HepG2 (cell line): ENCODE results near the gene DPH6. TPM values are rescaled to one million over a fixed set of nuclear protein-coding genes. Genes with fewer than 3 reads are reported as not detected.

Experiments used
- ATAC-seq: fragments of 200-7000 bp; cut with Tn5 transposase; 3 replicates; pipeline ENCODE4 v1.9.1; 2020; ENCODE audit warnings: mild to moderate bottlenecking, moderate library complexity
- BruUV-seq: library from RNA; stranded (reverse); fragments of 400-500 nt; replicated peaks from 2 replicates; lab custom pipeline; 2021; lab: Mats Ljungman, UMichigan
- CTCF ChIA-PET: fragments of 300-600 bp; formaldehyde crosslinking; extraction: SDS; loops from one replicate; lab custom pipeline; 2021; ENCODE audit warnings: low total read pairs, inconsistent platforms, low intra/inter-chr PET ratio; lab: Yijun Ruan, JAX
- POLR2A ChIA-PET: fragments of 350-600 bp; sonication (Branson Sonifier 250); formaldehyde crosslinking; loops from one replicate; lab custom pipeline; 2020; ENCODE audit warnings: antibody characterized with exemption, inconsistent platforms; lab: Yijun Ruan, JAX
- DNase-seq: peaks from one replicate; pipeline ENCODE4 v3.0.0-alpha.2; 2015; ENCODE audit warnings: low spot score
- FAIRE-seq: peaks from 3 replicates; lab custom pipeline; 2011; peaks lifted over from hg19 to GRCh38; lab: Jason Lieb, UNC
- H2AFZ ChIP-seq: one replicate; pipeline ENCODE4 v1.6.1; 2011; ENCODE audit warnings: low read length, inconsistent platforms
- H3K27ac ChIP-seq: fragments of 300-600 bp; 3 replicates; pipeline ENCODE4 v1.8.0; 2011; ENCODE audit warnings: mixed run types, mild to moderate bottlenecking, mixed read lengths, low read length, inconsistent platforms; ENCODE audit not compliant: insufficient read depth; ENCODE audit errors: extremely low read length
- H3K27me3 ChIP-seq, 2 experiments: fragments of 200-600 bp in 1 of 2; 2 replicates in 1 of 2; 3 replicates in 1 of 2; pipeline versions ENCODE4 v1.6.0 to v1.8.0; 2011; ENCODE audit warnings: low read length in 2 of 2, mild to moderate bottlenecking in 2 of 2, moderate library complexity in 2 of 2, inconsistent platforms in 1 of 2; ENCODE audit not compliant: insufficient read depth in 2 of 2, control insufficient read depth in 1 of 2
- H3K36me3 ChIP-seq, 2 experiments: fragments of 200-600 bp in 1 of 2; replicated peaks in 1 of 2; 2 replicates in 1 of 2; 3 replicates in 1 of 2; pipeline versions ENCODE4 v1.5.1 to v1.8.0; 2011; ENCODE audit warnings: low read length in 2 of 2, inconsistent platforms in 1 of 2; ENCODE audit not compliant: insufficient read depth in 2 of 2, control insufficient read depth in 1 of 2
- H3K4me1 ChIP-seq: 2 replicates; pipeline ENCODE4 v1.5.1; 2012; ENCODE audit warnings: low read length, inconsistent platforms; ENCODE audit not compliant: insufficient read depth
- H3K4me2 ChIP-seq: 2 replicates; pipeline ENCODE4 v1.6.0; 2011; ENCODE audit warnings: low read depth, low read length, inconsistent platforms
- H3K4me3 ChIP-seq, 3 experiments: fragments of 200-600 bp in 1 of 3; sonication (generic), shearing (Covaris generic) in 1 of 3; replicated peaks in 1 of 3; 2 replicates each; pipeline ENCODE4 v1.5.1; 2011 to 2016; ENCODE audit warnings: low read length in 3 of 3, inconsistent platforms in 2 of 3, low read depth in 2 of 3, mild to moderate bottlenecking in 2 of 3, control low read depth in 1 of 3, mixed read lengths in 1 of 3; ENCODE audit not compliant: insufficient read depth in 1 of 3
- H3K79me2 ChIP-seq: one replicate; pipeline ENCODE4 v1.6.1; 2011; ENCODE audit warnings: low read length, inconsistent platforms; ENCODE audit not compliant: insufficient read depth
- H3K9ac ChIP-seq: 2 replicates; pipeline ENCODE4 v1.6.0; 2011; ENCODE audit warnings: mild to moderate bottlenecking, low read depth, low read length, inconsistent platforms; ENCODE audit not compliant: insufficient read depth
- H3K9me3 ChIP-seq: 2 replicates; pipeline ENCODE4 v1.5.1; 2012; ENCODE audit warnings: mild to moderate bottlenecking, low read length
- H4K20me1 ChIP-seq: 2 replicates; pipeline ENCODE4 v1.6.0; 2011; ENCODE audit warnings: inconsistent platforms, mild to moderate bottlenecking, low read length, moderate library complexity; ENCODE audit not compliant: insufficient read depth
- ATF1 ChIP-seq: IDR thresholded peaks from 2 replicates; pipeline ENCODE4 v1.6.1; 2016; ENCODE audit warnings: mild to moderate bottlenecking, control low read depth
- CCAR2 ChIP-seq: fragments of 200-400 bp; formaldehyde crosslinking; optimal IDR thresholded peaks from 2 replicates; pipeline ENCODE3; 2018; ENCODE audit warnings: low read depth, mild to moderate bottlenecking, low read length, moderate library complexity
- ELK4 ChIP-seq: sonication (generic); formaldehyde crosslinking; IDR thresholded peaks from 2 replicates; pipeline ENCODE4 v1.9.0; 2021; ENCODE audit warnings: missing genetic modification reagents, borderline replicate concordance
- GMEB1 ChIP-seq: sonication (generic); formaldehyde crosslinking; IDR thresholded peaks from 2 replicates; pipeline ENCODE4 v1.5.1; 2020; ENCODE audit warnings: missing genetic modification reagents, mild to moderate bottlenecking, borderline replicate concordance
- MEF2D ChIP-seq: sonication (generic); formaldehyde crosslinking; IDR thresholded peaks from 2 replicates; pipeline ENCODE4 v1.5.1; 2020; ENCODE audit warnings: mild to moderate bottlenecking, missing genetic modification reagents
- MTA3 ChIP-seq: sonication (generic); formaldehyde crosslinking; IDR thresholded peaks from 2 replicates; pipeline ENCODE4 v1.4.0; 2020; ENCODE audit warnings: missing genetic modification reagents
- POLR2G ChIP-seq: fragments of 200-400 bp; formaldehyde crosslinking; IDR thresholded peaks from 2 replicates; pipeline ENCODE4 v1.6.1; 2018; ENCODE audit warnings: mild to moderate bottlenecking, low read depth, low read length, moderate library complexity
- RNF219 ChIP-seq: sonication (generic); formaldehyde crosslinking; IDR thresholded peaks from 2 replicates; pipeline ENCODE4 v1.5.0; 2020; ENCODE audit warnings: mild to moderate bottlenecking, missing genetic modification reagents
- TAF15 ChIP-seq: fragments of 200-400 bp; formaldehyde crosslinking; IDR thresholded peaks from one replicate; pipeline ENCODE4 v1.6.1; 2018; ENCODE audit warnings: mild to moderate bottlenecking, low read depth, low read length; ENCODE audit not compliant: poor library complexity, severe bottlenecking
- ZNF563 ChIP-seq: sonication (generic); formaldehyde crosslinking; IDR thresholded peaks from 2 replicates; pipeline ENCODE4 v1.8.0; 2022; ENCODE audit warnings: mild to moderate bottlenecking, moderate library complexity, missing genetic modification reagents
- ZNF672 ChIP-seq: sonication (generic); formaldehyde crosslinking; IDR thresholded peaks from 2 replicates; pipeline ENCODE4 v1.8.1; 2022; ENCODE audit warnings: missing genetic modification reagents
- ZNF724P ChIP-seq: sonication (generic); formaldehyde crosslinking; IDR thresholded peaks from 2 replicates; pipeline ENCODE4 v1.8.0; 2022; ENCODE audit warnings: missing genetic modification reagents, borderline replicate concordance
- ZUFSP ChIP-seq: sonication (generic); formaldehyde crosslinking; IDR thresholded peaks from 2 replicates; pipeline ENCODE4 v1.9.0; 2021; ENCODE audit warnings: missing genetic modification reagents, mild to moderate bottlenecking, borderline replicate concordance
- WGBS: methylation state at CpG from one replicate; pipeline ENCODE4 v1.1.6; 2017; ENCODE audit warnings: low lambda C conversion rate; 5-methylcytosine and 5-hydroxymethylcytosine counted together
- in situ Hi-C: cut with HindIII; loops from 2 replicates; pipeline ENCODE4 v1.10.0; 2017; ENCODE audit warnings: low pct_unique_long_range_greater_than_20kb; ENCODE audit not compliant: extremely low pct_ligation_motif_present
- intact Hi-C: fragments of 100-400 bp; cut with micrococcal nuclease; formaldehyde crosslinking; loops from one replicate; pipeline ENCODE4 v1.10.0; 2022; ENCODE audit not compliant: unreplicated experiment
- polyA plus RNA-seq, 8 experiments: library from polyadenylated mRNA; depleted of rRNA in 3 of 8; stranded (reverse) in 7 of 8; unstranded in 1 of 8; fragments of >200 nt; fragmentation: Illumina TruSeq in 4 of 8; extraction: Trizol in 4 of 8; gene quantifications; 2 replicates each; pipeline versions ENCODE4 v1.2.1 to v1.2.3, GENCODE V29; 2011 to 2016; ENCODE audit warnings: low read depth in 4 of 8, missing spikeins in 1 of 8, mixed read lengths in 1 of 8; ENCODE audit not compliant: insufficient read depth in 1 of 8
- total RNA-seq, 5 experiments: library from RNA; depleted of rRNA; stranded (reverse); fragments of >200 nt; fragmentation: Illumina TruSeq; extraction: Trizol; gene quantifications; 2 replicates each; pipeline ENCODE4 v1.2.3, GENCODE V29; 2016; ENCODE audit warnings: low read depth in 1 of 5

DPH6 gene
- total and polyA plus RNA-seq, 2 of the 13 experiments (the other 11 are each of a cell fraction or from before 2014, with no cell fraction given) = 10.2 to 25.8 TPM

- in situ Hi-C loops = no loop called here
Measured at GRCh38 chr15:35431281-35431680, 114.7 kb downstream of the DPH6 start.

GRCh38 chr15:35430301-35430700, 115.7 kb downstream of the DPH6 start:
- Histone ChIP-seq H3K79me2 (no peaks in the 10 kb centered on the region), H2AFZ (no peak overlapping the region), H3K36me3 (no peaks in the 10 kb centered on the region), H3K9ac (no peak overlapping the region), H3K27ac (no peak overlapping the region), H4K20me1 (no peaks in the 10 kb centered on the region), H3K4me2 (no peak overlapping the region), H3K9me3 (no peaks in the 10 kb centered on the region), H3K27me3 (no peaks in the 10 kb centered on the region), H3K4me1 (no peaks in the 10 kb centered on the region), H3K4me3 (no peak overlapping the region)
- ATAC-seq (no peak), FAIRE-seq (no peak), DNase-seq (no peak)
- POLR2A ChIA-PET = no interaction called here
- no TSS peak for BruUV-seq
- intact Hi-C loops = no loop called here
- CTCF ChIA-PET = no interaction called here
- in situ Hi-C loops = no loop called here
- TF ChIP-seq GMEB1 (no peak), RNF219 (CRISPR knock-in tag) (no peak), ZNF724P (CRISPR knock-in tag) (no peak), ZUFSP (CRISPR knock-in tag) (no peak), ZNF672 (CRISPR knock-in tag) (no peak)

More at GRCh38 chr15:35431281-35431680, 114.7 kb downstream of the DPH6 start:
- ChIA-PET CTCF (no interaction called here), POLR2A (no interaction called here)
- Histone ChIP-seq H3K9me3 (no peaks in the 10 kb centered on the region), H3K36me3 (no peaks in the 10 kb centered on the region), H3K4me1 (no peaks in the 10 kb centered on the region), H3K27ac (no peak overlapping the region), H3K9ac (no peak overlapping the region), H3K4me3 (no peak overlapping the region), H4K20me1 (no peaks in the 10 kb centered on the region), H2AFZ (no peak overlapping the region), H3K79me2 (no peaks in the 10 kb centered on the region), H3K4me2 (no peak overlapping the region), H3K27me3 (no peaks in the 10 kb centered on the region)
- ATAC-seq = no peak
- TF ChIP-seq ELK4 (CRISPR knock-in tag) = no peak
- no peak for TF ChIP-seq ZNF563 (CRISPR knock-in tag)
- TF ChIP-seq CCAR2 = no peak
- TF ChIP-seq MEF2D = no peak
- TF ChIP-seq MTA3 (CRISPR knock-in tag) = no peak
- no peak for TF ChIP-seq TAF15
- no peak for TF ChIP-seq ATF1 (CRISPR knock-in tag)
- no peak for TF ChIP-seq POLR2G
- WGBS = 97% methylated on average over 1 of the region's 1 CpG
- FAIRE-seq = no peak
- intact Hi-C loops = no loop called here
- BruUV-seq = no TSS peak
- no peak for DNase-seq
